ENCODE data around the gene ARHGEF6.

Gene ARHGEF6

GRCh38 chrX:136735601-136736000 is 45.1 kb downstream of the ARHGEF6 start:
- no peak overlapping the region for H3K4me3 ChIP-seq (ENCODE audit: low read depth, low read length)
- no peak for TF ChIP-seq CTCF (IDR thresholded peaks at IDR 0.05; ENCODE audit: insufficient read depth, low read length, missing control alignments)
- no peak for DNase-seq (ENCODE audit: low read depth, low spot score)
- ChIA-PET CTCF (no interaction called here), POLR2A (no interaction called here)

- CTCF ChIA-PET = no interaction called here
These were observed 47.1 kb downstream of the ARHGEF6 start for GRCh38 chrX:136733613-136734012.

GRCh38 chrX:136731798-136732197 is 48.9 kb downstream of the ARHGEF6 start:
- no peak for TF ChIP-seq CTCF (IDR thresholded peaks at IDR 0.05; ENCODE audit: insufficient read depth, low read length, missing control alignments)
- DNase-seq (ENCODE audit: low read depth, low spot score) = no peak
- ChIA-PET POLR2A (no interaction called here), CTCF (no interaction called here)
- H3K4me3 ChIP-seq (ENCODE audit: low read depth, low read length) = no peak overlapping the region

More at GRCh38 chrX:136733613-136734012, 47.1 kb downstream of the ARHGEF6 start:
- POLR2A ChIA-PET = no interaction called here
- TF ChIP-seq CTCF (IDR thresholded peaks at IDR 0.05; ENCODE audit: insufficient read depth, low read length, missing control alignments) = no peak
- H3K4me3 ChIP-seq (ENCODE audit: low read depth, low read length) = no peak overlapping the region
- DNase-seq (ENCODE audit: low read depth, low spot score) = no peak

GRCh38 chrX:136731207-136731782 is 49.4 kb downstream of the ARHGEF6 start:
- POLR2A ChIA-PET = no interaction called here
- CTCF ChIA-PET = no interaction called here
- H3K4me3 ChIP-seq (ENCODE audit: low read depth, low read length) = no peak overlapping the region

DNA sequence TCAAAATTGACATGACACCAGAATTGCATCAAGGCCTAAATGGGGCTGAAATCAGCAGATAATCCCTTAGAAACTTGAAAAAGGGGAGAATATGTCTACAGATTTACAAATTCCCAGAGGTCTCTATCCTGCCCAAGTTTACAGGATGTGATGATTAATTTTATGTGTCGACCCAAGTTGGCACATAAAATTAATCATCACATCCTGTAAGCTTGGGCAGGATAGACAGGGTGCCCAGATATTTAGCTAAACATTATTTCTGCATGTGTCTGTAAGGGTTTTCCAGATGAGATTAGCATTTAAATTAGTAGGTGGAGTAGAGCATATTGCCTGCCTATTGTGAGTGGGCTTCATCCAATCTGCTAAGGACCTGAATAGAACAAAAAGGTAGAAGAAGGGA is 52.3 kb downstream of the ARHGEF6 start:
- ChIA-PET CTCF (interaction anchor here (0.8 kb wide), 1 partner anchor 25 kb away, joined by 4 read pairs; no protein-coding TSS in a partner anchor), POLR2A (no interaction called here)
- no peak overlapping the region for H3K4me3 ChIP-seq (ENCODE audit: low read depth, low read length)
- DNase-seq (ENCODE audit: low read depth, low spot score) = no peak
- no peak for TF ChIP-seq CTCF (IDR thresholded peaks at IDR 0.05; ENCODE audit: insufficient read depth, low read length, missing control alignments)

More at GRCh38 chrX:136731207-136731782, 49.4 kb downstream of the ARHGEF6 start:
- DNase-seq (ENCODE audit: low read depth, low spot score) = no peak
- no peak for TF ChIP-seq CTCF (IDR thresholded peaks at IDR 0.05; ENCODE audit: insufficient read depth, low read length, missing control alignments)

GRCh38 chrX:136725441-136726104 is 55.2 kb downstream of the ARHGEF6 start:
- no peak overlapping the region for H3K4me3 ChIP-seq (ENCODE audit: low read depth, low read length)
- DNase-seq (ENCODE audit: low read depth, low spot score) = peak; percentile 37
- ChIA-PET POLR2A (interaction anchor here (1.0 kb wide), 1 partner anchor 42 kb away, joined by 3 read pairs; no protein-coding TSS in a partner anchor), CTCF (interaction anchor here (1.0 to 1.6 kb wide), 3 partner anchors 14 to 200 kb away, joined by 3 to 7 read pairs (median 4); no protein-coding TSS in a partner anchor)
- no peak for TF ChIP-seq CTCF (IDR thresholded peaks at IDR 0.05; ENCODE audit: insufficient read depth, low read length, missing control alignments)
